Mesenchymal stem cell (in vitro differentiated cells and primary cell): ENCODE measurements around the gene PFDN1.

Experiments
- DNase-seq: peaks from one replicate; pipeline ENCODE4 v3.0.0-alpha.2; 2013
- H2AFZ ChIP-seq: one replicate; pipeline ENCODE4 v1.6.1; 2013; ENCODE audit warnings: low read depth, mild to moderate bottlenecking, control low read depth, inconsistent platforms, low read length, moderate library complexity
- H2AK5ac ChIP-seq: 2 replicates; pipeline ENCODE4 v1.6.1; 2013; ENCODE audit warnings: low read length, moderate library complexity, mild to moderate bottlenecking, inconsistent platforms; ENCODE audit not compliant: severe bottlenecking
- H2BK120ac ChIP-seq: one replicate; pipeline ENCODE4 v1.6.1; 2013; ENCODE audit warnings: low read depth, mild to moderate bottlenecking, inconsistent platforms, low read length, moderate library complexity
- H2BK12ac ChIP-seq, 2 experiments: one replicate each; pipeline ENCODE4 v1.6.1; 2013; ENCODE audit warnings: inconsistent platforms in 2 of 2, low read length in 2 of 2, mild to moderate bottlenecking in 2 of 2, moderate library complexity in 2 of 2, control low read depth in 1 of 2
- H2BK15ac ChIP-seq: one replicate; pipeline ENCODE4 v1.6.1; 2013; ENCODE audit warnings: mild to moderate bottlenecking, low read depth, inconsistent platforms; ENCODE audit not compliant: poor library complexity, severe bottlenecking
- H2BK5ac ChIP-seq: 2 replicates; pipeline ENCODE4 v1.6.1; 2013; ENCODE audit warnings: low read depth, mild to moderate bottlenecking, low read length, control low read depth, inconsistent platforms; ENCODE audit not compliant: poor library complexity, severe bottlenecking
- H3K14ac ChIP-seq, 2 experiments: one replicate each; pipeline ENCODE4 v1.6.1; 2013; ENCODE audit warnings: inconsistent platforms in 2 of 2, low read length in 2 of 2, control low read depth in 1 of 2, mild to moderate bottlenecking in 1 of 2, moderate library complexity in 1 of 2
- H3K18ac ChIP-seq, 2 experiments: one replicate each; pipeline ENCODE4 v1.6.1; 2013; ENCODE audit warnings: inconsistent platforms in 2 of 2, low read length in 2 of 2, control low read depth in 1 of 2, low read depth in 1 of 2, mild to moderate bottlenecking in 1 of 2
- H3K23ac ChIP-seq, 2 experiments: one replicate each; pipeline ENCODE4 v1.6.1; 2013; ENCODE audit warnings: inconsistent platforms in 2 of 2, low read length in 2 of 2, mild to moderate bottlenecking in 2 of 2, moderate library complexity in 2 of 2, control low read depth in 1 of 2
- H3K27ac ChIP-seq: 2 replicates; pipeline ENCODE4 v1.5.1; 2013; ENCODE audit warnings: mild to moderate bottlenecking, moderate library complexity, low read length, control low read depth, inconsistent platforms; ENCODE audit not compliant: poor library complexity, severe bottlenecking
- H3K27me3 ChIP-seq, 2 experiments: 2 replicates each; pipeline versions ENCODE4 v1.6.1 to v1.7.0; 2013; ENCODE audit warnings: low read length in 2 of 2, mild to moderate bottlenecking in 2 of 2, moderate library complexity in 2 of 2, control low read depth in 1 of 2, inconsistent platforms in 1 of 2; ENCODE audit not compliant: control insufficient read depth in 1 of 2, insufficient read depth in 1 of 2
- H3K36me3 ChIP-seq, 2 experiments: 2 replicates each; pipeline versions ENCODE4 v1.6.1 to v1.7.0; 2013; ENCODE audit warnings: low read length in 2 of 2, control low read depth in 1 of 2, inconsistent platforms in 1 of 2, low read depth in 1 of 2, mild to moderate bottlenecking in 1 of 2; ENCODE audit not compliant: insufficient read depth in 2 of 2, control insufficient read depth in 1 of 2
- H3K4ac ChIP-seq, 2 experiments: one replicate each; pipeline ENCODE4 v1.6.1; 2013; ENCODE audit warnings: inconsistent platforms in 2 of 2, low read length in 2 of 2, mild to moderate bottlenecking in 2 of 2, moderate library complexity in 2 of 2, control low read depth in 1 of 2, low read depth in 1 of 2
- H3K4me1 ChIP-seq: 2 replicates; pipeline ENCODE4 v1.6.1; 2013; ENCODE audit warnings: low read depth, low read length, control low read depth; ENCODE audit not compliant: control insufficient read depth, insufficient read depth
- H3K4me2 ChIP-seq: 2 replicates; pipeline ENCODE4 v1.6.1; 2013; ENCODE audit warnings: low read length, mild to moderate bottlenecking, inconsistent platforms; ENCODE audit not compliant: poor library complexity, severe bottlenecking
- H3K4me3 ChIP-seq, 2 experiments: 2 replicates each; pipeline versions ENCODE4 v1.5.1 to v1.7.0; 2013; ENCODE audit warnings: low read length in 2 of 2, mild to moderate bottlenecking in 2 of 2, control low read depth in 1 of 2, low read depth in 1 of 2; ENCODE audit not compliant: insufficient read depth in 1 of 2
- H3K79me1 ChIP-seq: replicated peaks from 2 replicates; pipeline ENCODE4 v1.6.1; 2013; ENCODE audit warnings: mild to moderate bottlenecking, control low read depth, low read length, inconsistent platforms; ENCODE audit not compliant: poor library complexity, severe bottlenecking
- H3K9ac ChIP-seq: 2 replicates; pipeline ENCODE4 v1.7.0; 2013; ENCODE audit warnings: mild to moderate bottlenecking, low read length, moderate library complexity
- H3K9me3 ChIP-seq: 2 replicates; pipeline ENCODE4 v1.7.0; 2013; ENCODE audit warnings: mild to moderate bottlenecking, low read length; ENCODE audit not compliant: control insufficient read depth
- H4K8ac ChIP-seq: one replicate; pipeline ENCODE4 v1.6.1; 2013; ENCODE audit warnings: inconsistent platforms, mild to moderate bottlenecking, low read length, moderate library complexity
- H4K91ac ChIP-seq: one replicate; pipeline ENCODE4 v1.6.1; 2013; ENCODE audit warnings: mild to moderate bottlenecking, low read length, inconsistent platforms
- WGBS: methylation state at CpG from one replicate; pipeline ENCODE4 v1.1.7; 2013; ENCODE audit warnings: mixed read lengths; 5-methylcytosine and 5-hydroxymethylcytosine counted together

The PFDN1 gene

DNA sequence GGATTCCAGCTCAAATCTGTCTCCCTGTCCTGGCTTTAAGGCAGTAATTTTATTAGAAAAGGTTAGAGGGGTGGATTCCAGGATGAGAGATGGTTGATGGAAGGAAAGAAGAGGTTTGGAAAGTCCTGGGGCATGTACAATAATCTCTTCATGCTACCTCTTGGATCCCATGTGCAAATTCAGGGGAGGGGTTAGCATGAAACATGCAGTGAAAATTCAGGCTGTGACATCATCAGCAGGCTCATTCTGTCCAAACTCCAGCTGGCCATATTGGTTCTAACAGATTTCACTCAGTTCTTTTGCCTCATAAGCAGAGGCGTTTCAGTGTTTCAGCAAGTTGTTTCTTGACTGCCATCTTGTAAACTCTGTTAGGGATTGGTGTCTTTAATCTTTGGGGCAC is 72.5 kb downstream of the PFDN1 start:
- Histone ChIP-seq H3K4ac (no peak overlapping the region), H3K36me3 (peaks cover 0 to 3% of the 10 kb centered on the region in 2 experiments)

GRCh38 chr5:140228364-140228837 is 74.5 kb downstream of the PFDN1 start:
- H3K4me2 ChIP-seq = no peak overlapping the region
- H3K4me1 ChIP-seq = no peaks in the 10 kb centered on the region
- no peak overlapping the region for H2AK5ac ChIP-seq
- H3K27ac ChIP-seq = no peak overlapping the region
- no peak overlapping the region for H2BK15ac ChIP-seq
- peak overlapping the region in 1 of 2 experiments; percentile 51 for H3K14ac ChIP-seq
- no peaks in the 10 kb centered on the region for H3K9me3 ChIP-seq
- 86% methylated on average over 7 of the region's 7 CpGs for WGBS
- no peak overlapping the region for H3K4ac ChIP-seq
- H3K79me1 ChIP-seq = peaks cover 9% of the 10 kb centered on the region
- no peak overlapping the region for H3K9ac ChIP-seq
- H3K27me3 ChIP-seq = peaks cover 0 to 4% of the 10 kb centered on the region in 2 experiments
- H2BK12ac ChIP-seq = no peak overlapping the region
- no peak overlapping the region for H4K8ac ChIP-seq
- no peak overlapping the region for H2BK120ac ChIP-seq
- H3K23ac ChIP-seq = no peak overlapping the region
- H2BK5ac ChIP-seq = no peak overlapping the region
- H3K4me3 ChIP-seq = no peak overlapping the region
- no peak overlapping the region for H3K18ac ChIP-seq
- no peak overlapping the region for H2AFZ ChIP-seq
- H4K91ac ChIP-seq = no peak overlapping the region
- no peak for DNase-seq
- peaks cover 0 to 6% of the 10 kb centered on the region in 2 experiments for H3K36me3 ChIP-seq

More for the DNA sequence above, 72.5 kb downstream of the PFDN1 start:
- no peak overlapping the region for H3K4me2 ChIP-seq
- H2BK15ac ChIP-seq = no peak overlapping the region
- no peak overlapping the region for H2AK5ac ChIP-seq
- no peak overlapping the region for H2AFZ ChIP-seq
- peaks cover 0 to 4% of the 10 kb centered on the region in 2 experiments for H3K27me3 ChIP-seq
- 100% methylated on average over 1 of the region's 1 CpG for WGBS
- no peak overlapping the region for H3K14ac ChIP-seq
- no peak overlapping the region for H3K23ac ChIP-seq
- no peak overlapping the region for H3K18ac ChIP-seq
- H2BK120ac ChIP-seq = no peak overlapping the region
- H4K91ac ChIP-seq = no peak overlapping the region
- no peak for DNase-seq
- no peaks in the 10 kb centered on the region for H3K4me1 ChIP-seq
- no peak overlapping the region for H4K8ac ChIP-seq
- no peak overlapping the region for H3K9ac ChIP-seq
- peaks cover 9% of the 10 kb centered on the region for H3K79me1 ChIP-seq
- no peak overlapping the region for H2BK5ac ChIP-seq
- no peak overlapping the region for H3K27ac ChIP-seq
- no peak overlapping the region for H2BK12ac ChIP-seq
- no peak overlapping the region for H3K4me3 ChIP-seq
- H3K9me3 ChIP-seq = no peaks in the 10 kb centered on the region

DNA sequence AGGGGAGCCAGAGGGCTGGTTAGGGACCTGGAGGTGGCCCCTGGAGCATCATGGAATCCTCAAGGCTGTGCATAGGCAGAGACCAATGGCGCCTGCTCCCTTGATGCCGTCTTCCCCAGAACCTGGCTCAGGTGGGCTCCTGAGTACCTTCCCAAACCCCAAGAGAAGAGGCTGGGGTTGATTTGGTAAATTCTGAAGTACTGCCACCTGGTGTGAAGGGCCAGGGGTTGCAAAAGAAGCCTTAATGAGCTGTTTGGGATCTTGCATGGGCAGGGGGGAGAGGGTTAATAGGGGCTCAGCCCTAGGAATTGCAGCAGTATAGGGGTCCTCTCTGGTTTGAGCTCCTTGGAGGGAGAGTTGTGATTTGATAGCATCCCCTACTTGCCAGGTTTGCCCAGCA is 75.9 kb downstream of the PFDN1 start:
- no peak overlapping the region for H2BK12ac ChIP-seq
- H3K4me1 ChIP-seq = peaks cover 2% of the 10 kb centered on the region
- no peak overlapping the region for H4K91ac ChIP-seq
- no peak overlapping the region for H2AFZ ChIP-seq
- no peak overlapping the region for H3K4me3 ChIP-seq
- no peak overlapping the region for H3K18ac ChIP-seq
- H2BK5ac ChIP-seq = no peak overlapping the region
- peaks cover 7% of the 10 kb centered on the region for H3K79me1 ChIP-seq
- H3K9me3 ChIP-seq = no peaks in the 10 kb centered on the region
- no peak overlapping the region for H2AK5ac ChIP-seq
- H4K8ac ChIP-seq = no peak overlapping the region
- H3K27ac ChIP-seq = no peak overlapping the region
- no peak overlapping the region for H3K9ac ChIP-seq
- peaks cover 0 to 3% of the 10 kb centered on the region in 2 experiments for H3K36me3 ChIP-seq
- no peak overlapping the region for H3K4me2 ChIP-seq
- H3K4ac ChIP-seq = no peak overlapping the region
- no peak overlapping the region for H2BK15ac ChIP-seq
- 93% methylated on average over 2 of the region's 2 CpGs for WGBS
- DNase-seq = no peak
- no peaks in the 10 kb centered on the region for H3K27me3 ChIP-seq
- no peak overlapping the region for H3K23ac ChIP-seq
- no peak overlapping the region for H2BK120ac ChIP-seq
- no peak overlapping the region for H3K14ac ChIP-seq

DNA sequence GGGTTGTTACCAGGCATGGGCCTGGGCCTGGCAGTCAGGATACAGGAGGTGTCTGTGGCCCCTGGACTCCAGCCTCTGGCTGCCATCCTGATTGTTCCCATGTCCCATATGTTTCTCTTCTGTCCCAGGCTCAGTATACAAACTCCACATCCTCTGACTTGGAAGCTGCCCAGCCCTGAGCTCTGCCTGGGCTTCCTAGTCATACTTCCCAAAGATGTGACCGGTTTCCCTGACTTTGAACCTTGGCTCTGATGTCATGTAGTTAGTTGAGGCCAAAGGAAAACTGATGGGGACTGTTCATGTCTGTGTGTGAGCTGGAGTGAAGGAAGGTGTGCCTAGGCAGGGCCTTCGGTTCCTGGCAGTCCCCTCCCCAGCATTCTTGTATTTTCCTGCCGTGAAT is 77.5 kb downstream of the PFDN1 start:
- Histone ChIP-seq H3K9ac (no peak overlapping the region), H2BK15ac (no peak overlapping the region), H3K4me1 (peaks cover 9% of the 10 kb centered on the region), H2BK120ac (no peak overlapping the region), H4K91ac (no peak overlapping the region), H3K4me2 (no peak overlapping the region), H3K27me3 (no peaks in the 10 kb centered on the region), H3K27ac (no peak overlapping the region), H3K14ac (no peak overlapping the region), H2BK12ac (no peak overlapping the region), H2AFZ (no peak overlapping the region), H2AK5ac (no peak overlapping the region), H3K18ac (no peak overlapping the region), H3K79me1 (peaks cover 7% of the 10 kb centered on the region), H3K23ac (no peak overlapping the region), H3K4me3 (no peak overlapping the region), H4K8ac (no peak overlapping the region), H3K4ac (no peak overlapping the region), H2BK5ac (no peak overlapping the region), H3K36me3 (peaks cover 0 to 3% of the 10 kb centered on the region in 2 experiments), H3K9me3 (no peaks in the 10 kb centered on the region)
- 96% methylated on average over 3 of the region's 3 CpGs for WGBS
- no peak for DNase-seq
